Mucosa of rectum (tissue), 2 donors: ENCODE data around the gene SYPL1.

Experiments used
- H3K27ac ChIP-seq, 2 donors: one replicate each; pipeline ENCODE4 v1.7.0; 2013; ENCODE audit warnings: inconsistent platforms in 2 of 2, low read depth in 2 of 2, low read length in 2 of 2
- H3K27me3 ChIP-seq, 2 donors: one replicate each; pipeline ENCODE4 v1.7.0; 2013; ENCODE audit warnings: low read length in 2 of 2; ENCODE audit not compliant: control insufficient read depth in 2 of 2, insufficient read depth in 2 of 2
- H3K36me3 ChIP-seq, 2 donors: one replicate each; pipeline ENCODE4 v1.7.0; 2013; ENCODE audit warnings: low read length in 2 of 2; ENCODE audit not compliant: control insufficient read depth in 2 of 2, insufficient read depth in 2 of 2
- H3K4me1 ChIP-seq, 2 donors: one replicate each; pipeline ENCODE4 v1.7.0; 2013; ENCODE audit warnings: low read length in 2 of 2, mild to moderate bottlenecking in 1 of 2; ENCODE audit not compliant: control insufficient read depth in 2 of 2, insufficient read depth in 2 of 2
- H3K4me3 ChIP-seq, 2 donors: one replicate each; pipeline ENCODE4 v1.7.0; 2013; ENCODE audit warnings: low read length in 2 of 2
- H3K9ac ChIP-seq, 2 donors: one replicate each; pipeline ENCODE4 v1.7.0; 2013; ENCODE audit warnings: low read length in 2 of 2, low read depth in 1 of 2, mild to moderate bottlenecking in 1 of 2
- H3K9me3 ChIP-seq, 2 donors: one replicate each; pipeline ENCODE4 v1.7.0; 2013; ENCODE audit warnings: low read length in 2 of 2; ENCODE audit not compliant: control insufficient read depth in 2 of 2
- donor health status: healthy.
- donor health status: Normal muscosa, but diverticular disease.

Gene SYPL1

GRCh38 chr7:106080300-106080987, 31.7 kb downstream of the SYPL1 start:
- Histone ChIP-seq H3K9me3 (no peaks in the 10 kb centered on the region), H3K9ac (no peak overlapping the region), H3K4me3 (no peak overlapping the region), H3K27me3 (no peaks in the 10 kb centered on the region), H3K36me3 (no peaks in the 10 kb centered on the region), H3K4me1 (no peaks in the 10 kb centered on the region), H3K27ac (no peak overlapping the region)

GRCh38 chr7:106076537-106076936, 35.6 kb downstream of the SYPL1 start:
- H3K36me3 ChIP-seq, result no peaks in the 10 kb centered on the region
- no peaks in the 10 kb centered on the region for H3K9me3 ChIP-seq
- no peak overlapping the region for H3K4me3 ChIP-seq
- no peak overlapping the region for H3K9ac ChIP-seq
- no peaks in the 10 kb centered on the region for H3K27me3 ChIP-seq
- H3K4me1 ChIP-seq, result peaks cover 19 to 24% of the 10 kb centered on the region in 2 donors
- no peak overlapping the region for H3K27ac ChIP-seq

- H3K4me1 ChIP-seq, result peaks cover 25 to 30% of the 10 kb centered on the region in 2 donors
- H3K36me3 ChIP-seq, result no peaks in the 10 kb centered on the region
- no peaks in the 10 kb centered on the region for H3K9me3 ChIP-seq
- no peak overlapping the region for H3K9ac ChIP-seq
- H3K27ac ChIP-seq, result no peak overlapping the region
- no peak overlapping the region for H3K4me3 ChIP-seq
- H3K27me3 ChIP-seq, result no peaks in the 10 kb centered on the region
Observed at GRCh38 chr7:106075937-106076336, 36.2 kb downstream of the SYPL1 start.

- H3K9ac ChIP-seq, result peak overlapping the region in 1 of 2 donors; percentile 11
- no peak overlapping the region for H3K4me3 ChIP-seq
- no peaks in the 10 kb centered on the region for H3K36me3 ChIP-seq
- H3K27me3 ChIP-seq, result no peaks in the 10 kb centered on the region
- H3K4me1 ChIP-seq, result peaks cover 26 to 30% of the 10 kb centered on the region in 2 donors
- no peaks in the 10 kb centered on the region for H3K9me3 ChIP-seq
- no peak overlapping the region for H3K27ac ChIP-seq
Observed at GRCh38 chr7:106074257-106074656, 37.9 kb downstream of the SYPL1 start.

- Histone ChIP-seq H3K27ac (no peak overlapping the region), H3K9ac (peak overlapping the region in 1 of 2 donors; percentile 11), H3K4me3 (no peak overlapping the region), H3K4me1 (peaks cover 26 to 30% of the 10 kb centered on the region in 2 donors), H3K36me3 (no peaks in the 10 kb centered on the region), H3K9me3 (no peaks in the 10 kb centered on the region), H3K27me3 (no peaks in the 10 kb centered on the region)
Observed at GRCh38 chr7:106073701-106074100, 38.4 kb downstream of the SYPL1 start.

- Histone ChIP-seq H3K4me3 (no peak overlapping the region), H3K36me3 (no peaks in the 10 kb centered on the region), H3K9me3 (no peaks in the 10 kb centered on the region), H3K27me3 (no peaks in the 10 kb centered on the region), H3K27ac (peak overlapping the region in 1 of 2 donors; percentile 86), H3K4me1 (peaks cover 26 to 30% of the 10 kb centered on the region in 2 donors), H3K9ac (no peak overlapping the region)
Observed at GRCh38 chr7:106072715-106073091, 39.4 kb downstream of the SYPL1 start.

- peaks cover 26 to 30% of the 10 kb centered on the region in 2 donors for H3K4me1 ChIP-seq
- peak overlapping the region; percentile 84 to 86 for H3K27ac ChIP-seq
- no peaks in the 10 kb centered on the region for H3K27me3 ChIP-seq
- H3K9me3 ChIP-seq, result no peaks in the 10 kb centered on the region
- peak overlapping the region in 1 of 2 donors; percentile 42 for H3K9ac ChIP-seq
- peak overlapping the region in 1 of 2 donors; percentile 41 for H3K4me3 ChIP-seq
- H3K36me3 ChIP-seq, result no peaks in the 10 kb centered on the region
Observed at GRCh38 chr7:106071999-106072714, 40.0 kb downstream of the SYPL1 start.

GRCh38 chr7:106071356-106071998, 40.6 kb downstream of the SYPL1 start:
- H3K9ac ChIP-seq, result peak overlapping the region; percentile 23 to 42
- no peaks in the 10 kb centered on the region for H3K27me3 ChIP-seq
- H3K4me3 ChIP-seq, result peak overlapping the region in 1 of 2 donors; percentile 41
- no peaks in the 10 kb centered on the region for H3K9me3 ChIP-seq
- peaks cover 26 to 30% of the 10 kb centered on the region in 2 donors for H3K4me1 ChIP-seq
- H3K27ac ChIP-seq, result peak overlapping the region; percentile 84 to 86
- no peaks in the 10 kb centered on the region for H3K36me3 ChIP-seq

GRCh38 chr7:106070567-106071254, 41.4 kb downstream of the SYPL1 start:
- Histone ChIP-seq H3K9ac (peak overlapping the region in 1 of 2 donors; percentile 23), H3K27me3 (no peaks in the 10 kb centered on the region), H3K36me3 (no peaks in the 10 kb centered on the region), H3K9me3 (no peaks in the 10 kb centered on the region), H3K4me1 (peaks cover 26 to 32% of the 10 kb centered on the region in 2 donors), H3K27ac (peak overlapping the region; percentile 84 to 86), H3K4me3 (no peak overlapping the region)
